ENCODE results near the gene ETV6. TPM values are rescaled to one million over a fixed set of nuclear protein-coding genes. Genes with fewer than 3 reads are reported as not detected.

ETV6 gene
- total RNA-seq, 2 donors from 2014 or later, result 45.9 to 49.0 TPM

DNA sequence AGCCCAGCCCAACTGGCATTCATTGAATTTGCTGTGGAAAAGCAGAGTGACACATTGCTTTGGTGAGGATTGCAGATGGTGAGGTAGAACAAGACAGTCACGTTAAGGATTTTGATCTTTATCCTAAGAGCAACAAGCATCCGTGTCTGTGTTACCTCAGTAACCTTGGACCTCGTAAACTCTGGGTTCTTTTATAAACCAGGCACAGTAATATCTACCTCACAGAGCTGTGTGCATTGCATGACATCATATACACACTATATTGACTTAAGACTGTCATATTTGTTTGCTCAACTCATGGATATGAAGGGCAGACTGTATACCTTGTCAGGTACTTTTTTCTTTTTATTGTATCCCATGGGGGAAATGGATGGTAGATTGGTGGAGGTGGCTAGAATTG is 156.2 kb downstream of the ETV6 start:
- Mint-ChIP-seq H3K27ac (peak overlapping the region; percentile 58), H3K9me3 (no peaks in the 10 kb centered on the region), H3K27me3 (no peaks in the 10 kb centered on the region), H3K4me3 (no peak overlapping the region), H3K36me3 (ENCODE audit: low read depth) (peaks cover 40% of the 10 kb centered on the region), H3K4me1 (peaks cover 33% of the 10 kb centered on the region)
- ATAC-seq (replicated peaks), result no peak

DNA sequence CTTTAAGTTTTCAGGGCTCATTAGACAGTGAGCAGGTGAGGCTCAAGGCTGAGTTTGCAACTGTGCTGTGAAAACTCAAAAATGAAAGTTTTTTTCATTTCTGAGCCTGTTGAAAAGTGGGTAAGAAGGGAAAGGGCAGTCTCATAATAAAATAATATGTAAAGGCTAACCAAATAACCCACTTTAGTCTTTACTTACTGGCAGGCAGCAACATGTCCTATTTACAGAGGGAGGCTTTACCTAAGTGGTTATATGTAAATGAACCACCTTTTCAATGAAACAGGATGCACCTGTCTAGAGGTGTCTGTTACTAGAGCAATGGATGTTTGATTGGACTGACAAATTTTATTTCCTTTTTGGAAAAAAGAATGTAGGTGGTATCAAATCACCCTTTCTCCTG is 158.0 kb downstream of the ETV6 start:
- Mint-ChIP-seq H3K4me1 (peaks cover 48% of the 10 kb centered on the region), H3K9me3 (no peaks in the 10 kb centered on the region), H3K27ac (no peak overlapping the region), H3K4me3 (peak overlapping the region; percentile 36), H3K36me3 (ENCODE audit: low read depth) (peaks cover 46% of the 10 kb centered on the region), H3K27me3 (no peaks in the 10 kb centered on the region)
- ATAC-seq (replicated peaks), result no peak

DNA sequence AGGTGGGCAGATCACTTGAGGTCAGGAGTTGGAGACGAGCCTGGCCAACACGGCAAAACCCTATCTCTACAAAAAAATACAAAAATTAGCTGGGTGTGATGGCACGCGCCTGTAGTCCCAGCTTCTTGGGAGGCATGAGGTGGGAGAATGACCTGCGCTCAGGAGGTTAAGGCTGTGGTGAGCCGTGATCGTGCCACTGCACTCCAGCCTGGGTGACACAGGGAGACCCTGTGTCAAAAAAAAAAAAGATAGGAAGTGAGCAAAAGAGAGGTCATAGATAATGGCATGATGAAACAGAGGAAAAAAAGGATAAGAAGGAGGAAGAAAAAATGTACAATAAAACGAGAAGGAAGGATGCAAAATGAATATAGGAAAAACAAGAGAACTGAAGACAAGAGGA is 159.5 kb downstream of the ETV6 start:
- Mint-ChIP-seq H3K9me3 (no peaks in the 10 kb centered on the region), H3K4me3 (no peak overlapping the region), H3K27ac (no peak overlapping the region), H3K27me3 (no peaks in the 10 kb centered on the region), H3K4me1 (peaks cover 51% of the 10 kb centered on the region), H3K36me3 (ENCODE audit: low read depth) (peaks cover 35% of the 10 kb centered on the region)
- no peak for ATAC-seq (replicated peaks)

DNA sequence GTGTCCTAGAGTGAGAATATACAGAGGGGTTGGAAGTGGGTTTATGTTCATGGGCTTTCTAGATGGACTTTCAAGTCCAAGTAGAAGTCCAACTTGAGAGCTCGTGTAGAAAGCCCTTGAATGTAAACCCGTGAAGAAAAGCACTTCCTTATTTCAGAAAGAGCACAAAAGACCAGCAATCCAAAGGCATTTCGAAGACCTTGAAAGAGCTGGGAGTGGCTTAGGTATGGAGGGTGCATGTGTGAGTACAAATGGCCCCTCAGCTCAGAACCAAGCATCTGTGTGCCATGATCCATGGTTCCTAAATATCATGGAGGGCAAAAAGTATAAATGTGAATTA is 160.7 kb downstream of the ETV6 start:
- Mint-ChIP-seq H3K9me3 (no peaks in the 10 kb centered on the region), H3K36me3 (ENCODE audit: low read depth) (peaks cover 35% of the 10 kb centered on the region), H3K27ac (peak overlapping the region; percentile 89), H3K4me3 (peak overlapping the region; percentile 81), H3K27me3 (no peaks in the 10 kb centered on the region), H3K4me1 (peaks cover 49% of the 10 kb centered on the region)
- no peak for ATAC-seq (replicated peaks)

DNA sequence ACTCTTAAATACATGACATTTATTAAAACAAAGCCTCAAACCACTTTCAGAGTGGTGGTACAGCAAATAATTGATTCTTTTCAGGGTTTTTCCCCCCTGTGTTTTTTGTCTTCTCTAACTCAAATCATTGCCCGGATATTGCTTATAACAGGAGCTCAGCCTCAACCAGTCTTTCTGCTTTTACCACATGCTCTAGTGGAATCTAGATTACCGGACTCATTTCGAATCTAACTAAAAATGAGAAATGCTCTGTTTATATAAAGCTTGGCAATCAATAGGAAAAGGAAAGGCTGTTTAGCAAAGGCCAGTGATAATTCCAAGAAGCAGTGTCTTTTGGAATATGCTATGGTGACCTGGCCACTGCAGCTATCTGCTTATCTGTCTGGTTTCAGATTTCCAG is 161.5 kb downstream of the ETV6 start:
- Mint-ChIP-seq H3K27ac (peak overlapping the region; percentile 89), H3K9me3 (no peaks in the 10 kb centered on the region), H3K4me1 (peaks cover 45% of the 10 kb centered on the region), H3K36me3 (ENCODE audit: low read depth) (peaks cover 38% of the 10 kb centered on the region), H3K4me3 (peak overlapping the region; percentile 81), H3K27me3 (no peaks in the 10 kb centered on the region)
- peak; percentile 65 for ATAC-seq (replicated peaks)

DNA sequence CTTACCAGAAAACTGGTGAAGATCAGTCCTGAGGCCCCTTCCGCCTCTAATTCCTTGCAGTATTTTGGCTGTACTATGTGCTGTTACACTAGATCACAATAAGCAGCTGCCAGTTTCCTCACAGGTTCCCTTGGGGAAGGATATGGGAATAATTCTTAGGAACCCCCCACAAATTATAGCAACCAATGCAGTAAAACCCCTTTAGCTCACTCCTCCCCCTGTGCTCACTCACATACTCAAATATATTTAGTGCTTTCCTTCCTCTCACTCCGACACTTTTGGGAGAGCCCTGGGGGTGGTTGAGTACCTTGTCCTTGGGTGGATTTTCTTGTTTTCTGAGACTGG is 162.7 kb downstream of the ETV6 start:
- Mint-ChIP-seq H3K4me3 (peak overlapping the region; percentile 81), H3K4me1 (peaks cover 45% of the 10 kb centered on the region), H3K27ac (peak overlapping the region; percentile 89), H3K36me3 (ENCODE audit: low read depth) (peaks cover 43% of the 10 kb centered on the region), H3K9me3 (no peaks in the 10 kb centered on the region), H3K27me3 (no peaks in the 10 kb centered on the region)
- no peak for ATAC-seq (replicated peaks)

DNA sequence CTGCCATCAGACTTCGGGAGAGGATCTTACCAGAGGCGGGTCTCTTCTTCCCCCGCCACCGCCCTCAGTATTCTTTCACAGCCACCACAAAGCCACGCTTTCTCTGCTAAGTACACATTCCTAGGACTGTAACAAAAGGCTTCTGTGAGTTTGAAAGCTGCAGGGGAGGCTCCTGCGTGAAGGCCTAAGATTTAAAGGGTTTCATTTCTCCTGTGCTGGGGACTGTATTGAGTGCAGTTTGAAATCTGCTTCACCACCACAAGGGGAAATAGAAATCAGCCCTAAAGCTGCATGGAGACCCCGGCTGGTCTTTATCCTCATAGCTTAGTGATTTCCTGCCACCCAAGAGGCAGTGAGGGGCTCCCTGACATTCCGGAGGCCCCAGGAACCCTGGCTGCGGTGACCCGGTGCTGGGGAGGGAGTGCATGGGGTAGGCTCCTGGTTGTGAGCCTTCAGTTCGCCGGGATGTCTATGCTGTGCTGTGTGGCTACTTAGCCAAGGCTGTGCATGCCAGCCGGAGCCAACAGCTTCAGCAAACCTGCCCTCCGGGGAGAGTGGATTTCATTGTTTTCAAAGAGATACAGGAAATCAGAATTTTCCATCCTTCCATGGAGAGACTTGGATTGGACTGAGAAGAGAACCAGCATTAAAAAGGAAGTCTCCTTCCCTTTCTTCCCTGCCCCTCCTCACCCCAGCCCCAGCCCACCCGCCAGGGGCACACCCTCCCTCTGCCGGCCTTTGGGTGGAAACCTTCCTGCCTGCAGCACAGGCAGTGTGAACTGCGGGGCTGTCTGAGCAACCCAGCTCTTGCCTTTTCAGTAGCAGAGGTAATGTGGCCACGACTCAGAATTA is 163.3 kb downstream of the ETV6 start:
- H3K36me3 Mint-ChIP-seq (ENCODE audit: low read depth), result peaks cover 49% of the 10 kb centered on the region
- peak; percentile 49 for ATAC-seq (replicated peaks)
- H3K27ac Mint-ChIP-seq, result peak overlapping the region; percentile 89
- no peaks in the 10 kb centered on the region for H3K27me3 Mint-ChIP-seq
- peak overlapping the region; percentile 81 for H3K4me3 Mint-ChIP-seq
- no peaks in the 10 kb centered on the region for H3K9me3 Mint-ChIP-seq
- peaks cover 44% of the 10 kb centered on the region for H3K4me1 Mint-ChIP-seq

DNA sequence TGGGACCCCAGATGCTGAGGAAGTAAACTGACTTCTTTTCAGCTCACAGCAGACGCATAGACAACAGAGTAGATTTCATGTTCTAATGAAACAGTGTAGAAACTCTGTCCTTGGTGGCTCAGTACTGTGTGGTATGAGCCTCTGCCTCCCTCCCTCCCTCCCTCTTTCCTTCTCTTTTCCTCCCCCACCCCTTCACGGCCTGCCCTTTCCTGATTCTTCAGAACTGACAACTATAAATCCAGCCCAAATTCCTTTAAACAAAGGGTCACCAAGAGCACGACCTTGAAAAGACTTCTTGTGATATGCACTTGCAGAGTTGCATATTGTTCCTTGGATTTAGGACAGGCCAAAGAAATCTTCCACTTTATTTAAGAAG is 164.0 kb downstream of the ETV6 start:
- Mint-ChIP-seq H3K36me3 (ENCODE audit: low read depth) (peaks cover 50% of the 10 kb centered on the region), H3K4me1 (peaks cover 40% of the 10 kb centered on the region), H3K27me3 (no peaks in the 10 kb centered on the region), H3K9me3 (no peaks in the 10 kb centered on the region), H3K4me3 (peak overlapping the region; percentile 81), H3K27ac (peak overlapping the region; percentile 89)
- peak; percentile 5 for ATAC-seq (replicated peaks)

DNA sequence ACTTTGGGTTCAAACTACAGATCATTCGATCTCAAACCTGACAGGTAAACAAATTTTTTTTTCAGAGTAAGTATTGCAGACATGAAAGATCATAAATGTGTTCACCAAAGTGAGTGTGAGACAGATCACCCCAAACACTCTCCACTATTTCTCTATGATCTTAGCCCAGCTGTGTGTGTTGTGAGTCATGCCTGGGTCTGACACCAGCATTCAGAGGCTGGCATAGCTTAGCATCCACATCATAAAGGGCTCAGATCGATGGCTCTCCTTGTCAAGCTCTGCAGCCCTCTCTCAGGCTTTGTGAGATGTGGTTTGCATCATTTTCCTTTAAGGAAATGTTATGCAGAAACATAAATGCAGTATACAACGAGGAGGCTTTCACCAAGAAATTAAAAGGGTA is 164.9 kb downstream of the ETV6 start:
- H3K27me3 Mint-ChIP-seq, result no peaks in the 10 kb centered on the region
- H3K27ac Mint-ChIP-seq, result peak overlapping the region; percentile 89
- peaks cover 38% of the 10 kb centered on the region for H3K4me1 Mint-ChIP-seq
- peak; percentile 79 for ATAC-seq (replicated peaks)
- no peaks in the 10 kb centered on the region for H3K9me3 Mint-ChIP-seq
- peak overlapping the region; percentile 81 for H3K4me3 Mint-ChIP-seq
- peaks cover 50% of the 10 kb centered on the region for H3K36me3 Mint-ChIP-seq (ENCODE audit: low read depth)

DNA sequence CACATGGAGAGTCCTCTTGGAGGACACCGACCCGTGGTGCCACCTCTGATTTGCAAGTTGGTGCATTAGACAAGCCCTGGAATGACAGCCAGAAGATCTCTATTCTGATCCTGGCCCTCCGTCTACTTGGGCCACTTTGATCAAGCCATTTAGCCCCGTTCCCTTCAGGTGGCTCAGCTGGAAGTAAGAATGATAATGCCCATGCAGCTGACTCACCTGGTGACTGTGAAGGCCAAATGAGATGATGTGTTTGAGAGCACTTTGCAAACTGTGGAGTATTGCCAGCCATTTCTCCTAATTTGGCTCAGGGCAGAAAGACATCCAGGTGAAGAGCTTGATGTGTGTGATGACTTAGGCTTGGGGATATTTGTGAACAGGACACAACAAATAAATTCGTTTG is 165.9 kb downstream of the ETV6 start:
- Mint-ChIP-seq H3K4me3 (no peak overlapping the region), H3K4me1 (peaks cover 38% of the 10 kb centered on the region), H3K27me3 (no peaks in the 10 kb centered on the region), H3K9me3 (no peaks in the 10 kb centered on the region), H3K27ac (no peak overlapping the region), H3K36me3 (ENCODE audit: low read depth) (peaks cover 50% of the 10 kb centered on the region)
- no peak for ATAC-seq (replicated peaks)

DNA sequence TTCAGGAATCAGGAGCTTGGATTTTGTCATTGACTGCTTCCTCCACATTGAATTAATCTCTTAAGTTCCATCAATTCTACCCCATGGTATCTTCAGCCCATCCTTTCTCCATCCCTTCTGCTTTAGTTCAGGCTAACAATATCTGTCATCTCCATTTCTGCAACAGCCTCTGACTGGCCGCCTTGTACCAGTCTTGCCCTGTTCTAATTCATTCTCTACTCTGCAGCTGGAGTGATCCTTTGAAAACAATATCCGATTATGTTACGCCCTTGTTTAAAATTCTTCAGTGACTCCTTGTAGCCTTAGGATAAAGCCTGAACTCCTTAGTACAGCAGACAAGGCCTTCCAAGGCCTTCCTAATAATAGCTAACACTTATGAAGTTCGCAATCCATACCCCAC is 170.2 kb downstream of the ETV6 start:
- H3K27ac Mint-ChIP-seq, result no peak overlapping the region
- no peak for ATAC-seq (replicated peaks)
- no peaks in the 10 kb centered on the region for H3K27me3 Mint-ChIP-seq
- H3K9me3 Mint-ChIP-seq, result peaks cover 3% of the 10 kb centered on the region
- H3K4me3 Mint-ChIP-seq, result no peak overlapping the region
- peaks cover 23% of the 10 kb centered on the region for H3K36me3 Mint-ChIP-seq (ENCODE audit: low read depth)
- peaks cover 31% of the 10 kb centered on the region for H3K4me1 Mint-ChIP-seq

DNA sequence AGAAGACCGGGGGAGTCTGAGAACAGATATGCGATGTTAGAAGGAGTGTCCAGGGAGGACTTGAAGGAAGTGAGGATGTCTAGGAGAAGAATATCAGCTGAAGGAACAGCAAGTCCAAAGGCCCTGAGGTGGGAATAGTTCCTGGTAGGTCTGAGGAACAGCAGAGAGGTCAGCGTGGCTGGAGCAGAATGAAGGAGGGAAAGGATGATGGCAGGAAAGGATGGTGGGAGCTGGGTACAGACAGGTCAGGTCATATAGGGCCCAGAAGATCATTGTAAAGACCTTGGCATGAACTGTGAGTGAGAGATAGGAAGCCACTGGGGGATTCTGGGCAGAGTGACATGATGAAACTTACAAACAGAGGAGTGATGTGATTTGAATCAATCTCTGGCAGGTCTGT is 171.0 kb downstream of the ETV6 start:
- no peak for ATAC-seq (replicated peaks)
- Mint-ChIP-seq H3K4me1 (peaks cover 35% of the 10 kb centered on the region), H3K36me3 (ENCODE audit: low read depth) (peaks cover 17% of the 10 kb centered on the region), H3K27me3 (no peaks in the 10 kb centered on the region), H3K4me3 (no peak overlapping the region), H3K9me3 (peaks cover 3% of the 10 kb centered on the region), H3K27ac (no peak overlapping the region)

DNA sequence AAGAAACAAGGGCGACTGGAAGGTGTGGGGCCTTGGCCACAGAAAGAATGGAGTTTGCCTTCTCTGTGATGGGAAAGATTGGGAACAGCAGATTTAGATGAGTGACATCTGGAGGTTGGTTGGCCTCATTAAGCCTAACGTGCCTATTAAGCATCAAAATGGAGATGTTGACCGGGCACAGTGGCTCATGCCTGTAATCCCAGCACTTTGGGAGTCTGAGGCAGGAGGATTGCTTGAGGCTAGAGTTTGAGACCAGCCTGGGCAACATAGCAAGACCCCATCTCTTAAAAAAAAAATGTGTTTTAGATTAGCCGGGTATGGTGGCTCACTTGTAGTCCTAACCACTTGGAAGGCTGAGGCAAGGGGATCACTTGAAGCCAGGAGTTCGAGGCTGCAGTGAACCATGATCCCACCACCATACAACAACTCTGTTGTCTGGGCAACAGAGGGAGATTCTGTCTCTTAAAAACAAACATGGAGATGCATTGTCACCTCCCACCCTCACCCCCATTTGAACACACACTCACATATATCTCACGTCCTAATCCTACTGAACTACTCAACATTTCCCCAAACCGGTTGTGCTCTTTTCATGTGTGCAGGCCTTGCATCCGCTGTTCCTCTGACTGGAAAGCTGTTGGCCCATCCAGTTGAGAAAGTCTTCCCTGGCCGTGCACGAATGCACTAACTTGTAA is 172.1 kb downstream of the ETV6 start:
- no peak overlapping the region for H3K4me3 Mint-ChIP-seq

DNA sequence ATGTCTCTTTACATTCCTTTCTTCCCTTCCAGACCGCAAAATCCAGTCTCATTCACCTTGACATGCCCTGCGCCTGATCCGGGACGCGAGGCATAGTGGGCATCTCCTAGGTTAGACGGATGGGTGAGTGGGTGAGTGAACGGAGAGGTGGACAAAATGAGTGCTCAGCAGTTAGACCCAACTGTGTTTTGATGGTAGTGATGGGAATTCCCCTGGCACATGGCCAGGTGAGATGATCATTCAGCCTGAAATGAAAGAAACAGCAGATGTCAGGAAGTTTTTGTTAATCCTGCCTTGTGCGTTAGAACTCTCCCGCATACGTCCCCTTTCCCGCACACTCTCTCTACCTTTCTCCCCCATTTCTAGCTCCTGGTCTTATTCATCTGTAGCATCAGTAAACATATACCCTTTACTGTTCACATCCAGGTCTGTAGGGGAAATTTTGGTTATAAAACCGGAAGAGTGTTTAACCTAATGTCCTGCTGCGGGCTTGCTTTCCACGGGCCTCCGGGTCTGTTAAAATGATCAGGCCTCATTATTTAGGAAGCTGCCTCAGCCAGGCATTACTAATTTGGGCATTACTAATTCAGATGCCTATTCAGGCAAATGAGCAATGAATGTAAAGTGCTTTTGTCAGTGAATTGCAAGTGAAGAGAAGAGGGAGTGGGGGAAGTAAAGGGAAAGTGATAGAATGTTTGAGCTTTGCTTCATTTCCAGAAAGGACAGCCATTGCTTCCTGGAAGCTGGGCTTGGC is 172.8 kb downstream of the ETV6 start:
- Mint-ChIP-seq H3K4me1 (peaks cover 28% of the 10 kb centered on the region), H3K36me3 (ENCODE audit: low read depth) (peaks cover 7% of the 10 kb centered on the region), H3K4me3 (no peak overlapping the region), H3K27me3 (no peaks in the 10 kb centered on the region), H3K27ac (no peak overlapping the region), H3K9me3 (peaks cover 3% of the 10 kb centered on the region)
- peak; percentile 73 for ATAC-seq (replicated peaks)

More for the DNA sequence above, 172.1 kb downstream of the ETV6 start:
- peaks cover 3% of the 10 kb centered on the region for H3K9me3 Mint-ChIP-seq
- H3K4me1 Mint-ChIP-seq, result peaks cover 31% of the 10 kb centered on the region
- peak; percentile 2 for ATAC-seq (replicated peaks)
- no peak overlapping the region for H3K27ac Mint-ChIP-seq
- H3K27me3 Mint-ChIP-seq, result no peaks in the 10 kb centered on the region
- H3K36me3 Mint-ChIP-seq (ENCODE audit: low read depth), result peaks cover 10% of the 10 kb centered on the region

DNA sequence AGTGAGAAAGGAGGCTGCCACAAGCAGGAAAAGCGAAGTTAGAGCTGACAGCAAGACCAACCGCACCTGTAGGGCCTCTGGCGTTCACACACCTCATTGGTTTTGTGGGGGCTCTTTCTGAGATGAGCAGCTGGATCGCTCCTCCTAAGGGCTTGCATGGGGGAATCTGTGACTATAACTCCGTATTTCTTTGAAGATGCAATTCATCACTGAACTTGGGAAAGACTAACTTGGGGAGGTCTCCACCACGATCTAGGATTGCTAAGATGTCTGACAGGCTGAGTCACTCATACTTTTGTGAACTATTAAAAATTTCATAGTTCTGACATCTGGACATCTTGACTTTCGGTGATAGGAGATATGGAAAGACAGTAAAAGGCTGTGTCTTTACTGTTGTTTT is 173.6 kb downstream of the ETV6 start:
- H3K9me3 Mint-ChIP-seq, result peaks cover 3% of the 10 kb centered on the region
- no peaks in the 10 kb centered on the region for H3K27me3 Mint-ChIP-seq
- no peak overlapping the region for H3K27ac Mint-ChIP-seq
- no peak for ATAC-seq (replicated peaks)
- no peak overlapping the region for H3K4me3 Mint-ChIP-seq
- H3K36me3 Mint-ChIP-seq (ENCODE audit: low read depth), result no peaks in the 10 kb centered on the region
- H3K4me1 Mint-ChIP-seq, result peaks cover 28% of the 10 kb centered on the region
